Measurements from ENCODE around the gene NTRK2.

The NTRK2 gene

GRCh38 chr9:84716217-84716616 lies 46.7 kb downstream of the NTRK2 start:
- CTCF ChIA-PET = interaction anchor here (0.7 to 1.5 kb wide), 2 partner anchors 18 to 82 kb away, joined by 5 read pairs; no protein-coding TSS in a partner anchor
- POLR2A ChIA-PET = no interaction called here
- Histone ChIP-seq H3K4me1 (ENCODE audit: control insufficient read depth, insufficient read depth, low read length) (no peaks in the 10 kb centered on the region), H3K36me3 (ENCODE audit: control insufficient read depth in 2 of 2, insufficient read depth in 1 of 2, low read length in 2 of 2) (no peaks in the 10 kb centered on the region), H3K9me3 (ENCODE audit: control insufficient read depth, insufficient read depth, low read depth, low read length) (no peaks in the 10 kb centered on the region), H3K4me3 (ENCODE audit: low read depth, low read length) (no peak overlapping the region), H3K27ac (ENCODE audit: extremely low read depth, low read depth, low read length) (no peak overlapping the region)
- TF ChIP-seq ZNF830 (tag by site-specific recombination; IDR thresholded peaks at IDR 0.05; ENCODE audit: low read depth) = no peak
- no peak for TF ChIP-seq ZNF335 (tag by site-specific recombination; conservative IDR thresholded peaks at IDR 0.05)
- no peak for TF ChIP-seq ZNF2 (tag by site-specific recombination; IDR thresholded peaks at IDR 0.05)
- TF ChIP-seq BCL11B (tag by site-specific recombination; IDR thresholded peaks at IDR 0.05; ENCODE audit: low read depth) = no peak
- TF ChIP-seq ZNF423 (tag by site-specific recombination; IDR thresholded peaks at IDR 0.05) = no peak
- TF ChIP-seq ZNF639 (tag by site-specific recombination; IDR thresholded peaks at IDR 0.05) = no peak
- TF ChIP-seq MYNN (tag by site-specific recombination; IDR thresholded peaks at IDR 0.05; ENCODE audit: borderline replicate concordance) = no peak
- no peak for TF ChIP-seq GLI2 (tag by site-specific recombination; IDR thresholded peaks at IDR 0.05; ENCODE audit: borderline replicate concordance, low read depth)
- TF ChIP-seq ZNF501 (tag by site-specific recombination; IDR thresholded peaks at IDR 0.05) = no peak
- TF ChIP-seq ZXDB (tag by site-specific recombination; IDR thresholded peaks at IDR 0.05) = no peak
- no peak for TF ChIP-seq ZNF112 (tag by site-specific recombination; IDR thresholded peaks at IDR 0.05)

GRCh38 chr9:84718476-84718875 lies 48.9 kb downstream of the NTRK2 start:
- Histone ChIP-seq H3K36me3 (ENCODE audit: control insufficient read depth in 2 of 2, insufficient read depth in 1 of 2, low read length in 2 of 2) (no peaks in the 10 kb centered on the region), H3K4me3 (ENCODE audit: low read depth, low read length) (no peak overlapping the region), H3K4me1 (ENCODE audit: control insufficient read depth, insufficient read depth, low read length) (no peaks in the 10 kb centered on the region), H3K9me3 (ENCODE audit: control insufficient read depth, insufficient read depth, low read depth, low read length) (no peaks in the 10 kb centered on the region), H3K27ac (ENCODE audit: extremely low read depth, low read depth, low read length) (no peak overlapping the region)
- CTCF ChIA-PET = interaction anchor here (1.5 kb wide), 1 partner anchor 21 kb away, joined by 7 read pairs; no protein-coding TSS in a partner anchor
- POLR2A ChIA-PET = no interaction called here
- TF ChIP-seq KLF17 (tag by site-specific recombination; IDR thresholded peaks at IDR 0.05) = no peak
- no peak for TF ChIP-seq PRDM6 (tag by site-specific recombination; IDR thresholded peaks at IDR 0.05)
- TF ChIP-seq ZNF658 (tag by site-specific recombination; IDR thresholded peaks at IDR 0.05) = no peak
- TF ChIP-seq ZNF639 (tag by site-specific recombination; IDR thresholded peaks at IDR 0.05) = no peak
- no peak for TF ChIP-seq KLF1 (tag by site-specific recombination; IDR thresholded peaks at IDR 0.05)
- no peak for TF ChIP-seq GLIS1 (tag by site-specific recombination; IDR thresholded peaks at IDR 0.05)
- no peak for TF ChIP-seq ZSCAN4 (tag by site-specific recombination; IDR thresholded peaks at IDR 0.05)
- TF ChIP-seq ZNF112 (tag by site-specific recombination; IDR thresholded peaks at IDR 0.05) = no peak
- no peak for TF ChIP-seq ZNF600 (tag by site-specific recombination; IDR thresholded peaks at IDR 0.05)
- TF ChIP-seq ZNF148 (tag by site-specific recombination; IDR thresholded peaks at IDR 0.05; ENCODE audit: borderline replicate concordance) = no peak
- no peak for TF ChIP-seq ZNF341 (tag by site-specific recombination; IDR thresholded peaks at IDR 0.05; ENCODE audit: low read depth)
- no peak for TF ChIP-seq ZNF18 (tag by site-specific recombination; IDR thresholded peaks at IDR 0.05)
- no peak for TF ChIP-seq ZNF704 (tag by site-specific recombination; IDR thresholded peaks at IDR 0.05)
- no peak for TF ChIP-seq ZFP69B (tag by site-specific recombination; IDR thresholded peaks at IDR 0.05)

All from HEK293 (cell line).